GOT3 (cell line): ENCODE results near the gene C16orf96.

Experiments used
- DNase-seq: peaks from one replicate; lab custom pipeline; 2025; ENCODE audit warnings: mixed read lengths; lab: John Stamatoyannopoulos, UW

C16orf96 gene

DNA sequence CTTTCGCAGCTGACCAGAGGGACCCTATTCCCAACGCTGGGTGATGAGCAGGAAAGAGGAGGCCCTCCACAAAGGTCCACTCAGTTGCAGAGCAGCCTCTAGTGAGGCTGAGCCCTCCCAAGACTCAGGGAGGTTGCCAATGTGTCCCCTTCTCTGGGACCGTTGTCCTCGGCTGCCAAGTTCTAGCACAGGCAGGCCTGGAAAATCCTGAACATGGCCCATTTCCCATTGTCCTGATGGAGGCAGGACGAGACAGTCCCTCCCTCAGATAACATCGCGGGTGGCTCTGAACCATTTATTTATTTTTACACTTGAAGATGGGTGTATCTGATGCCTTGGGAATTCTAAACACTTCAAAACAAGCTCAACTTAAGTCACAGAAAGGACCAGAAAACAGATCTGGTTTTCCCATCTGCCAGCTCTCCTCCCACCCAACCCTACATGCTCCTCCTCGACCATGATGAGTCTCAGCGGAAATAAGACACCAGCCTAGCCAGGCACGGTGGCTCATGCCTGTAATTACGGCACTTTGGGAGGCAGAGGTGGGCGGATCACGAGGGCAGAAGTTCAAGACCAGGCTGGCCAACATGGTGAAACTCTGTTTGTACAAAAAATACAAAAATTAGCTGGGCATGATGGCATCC lies 30.4 kb upstream of the C16orf96 start:
- no peak for DNase-seq

DNA sequence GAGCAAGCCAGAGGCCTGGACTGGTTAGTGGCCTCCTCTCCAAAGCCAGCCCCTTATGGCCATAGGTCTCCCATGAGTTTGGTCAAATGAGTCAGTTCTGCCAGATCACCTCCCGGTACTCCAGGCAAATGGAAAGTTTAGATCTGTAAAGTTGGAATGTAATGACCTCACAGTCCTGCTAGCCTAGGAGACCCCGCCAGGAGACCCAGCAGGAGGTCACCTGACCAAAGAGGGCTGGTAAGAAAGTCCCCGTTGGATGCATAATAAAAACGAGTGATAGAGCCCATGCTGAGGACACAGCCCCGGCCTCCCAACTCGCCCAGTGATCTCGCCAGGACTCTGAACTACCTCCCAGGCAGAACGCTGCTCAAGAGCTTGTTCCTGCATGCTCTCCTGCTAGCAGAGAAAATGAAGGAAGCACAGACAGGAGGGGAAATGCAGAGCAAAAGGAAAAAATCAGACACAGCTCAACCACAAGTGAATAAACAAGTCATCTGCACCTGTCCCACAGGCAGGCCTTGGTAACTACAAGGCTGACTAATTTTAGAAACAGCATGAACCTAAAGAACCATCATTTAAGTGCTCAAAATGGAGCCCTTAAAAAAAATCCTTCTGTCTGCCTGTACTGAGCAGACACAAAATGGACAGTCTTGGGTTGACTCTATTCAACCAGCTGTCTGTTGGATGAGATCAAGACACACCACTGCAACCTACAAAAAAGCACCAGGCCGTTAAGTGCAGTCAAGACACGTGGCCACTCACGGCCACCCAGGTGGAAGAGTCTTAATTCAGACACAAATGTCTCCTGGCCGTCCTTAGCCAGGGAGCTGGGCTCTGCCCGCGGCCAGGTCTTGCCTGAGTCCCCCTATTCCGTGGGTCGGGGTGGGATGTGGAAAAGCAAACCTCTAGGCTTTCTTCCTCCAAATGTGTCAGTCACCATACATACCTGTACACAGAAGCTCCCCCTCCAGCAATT lies 26.8 kb upstream of the C16orf96 start:
- no peak for DNase-seq

DNA sequence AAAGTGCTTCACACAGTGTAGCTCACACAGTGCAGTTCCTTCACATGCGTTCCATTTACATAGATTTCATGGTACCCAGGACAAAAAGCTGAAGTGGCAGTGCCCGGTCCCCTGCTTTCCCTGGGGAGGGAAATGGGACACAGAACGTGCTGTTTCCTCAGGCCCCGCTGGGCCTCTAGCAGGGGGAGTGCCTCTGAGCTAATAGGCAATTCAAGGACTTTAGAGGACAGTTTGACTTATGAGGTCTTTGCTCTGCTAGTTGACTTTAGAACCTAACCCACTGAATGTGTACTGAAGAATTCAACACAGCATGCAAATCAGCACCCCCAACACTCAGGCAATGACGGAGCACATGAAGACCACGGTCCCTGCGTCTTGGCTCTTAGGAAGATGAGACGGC lies 24.3 kb upstream of the C16orf96 start:
- no peak for DNase-seq

DNA sequence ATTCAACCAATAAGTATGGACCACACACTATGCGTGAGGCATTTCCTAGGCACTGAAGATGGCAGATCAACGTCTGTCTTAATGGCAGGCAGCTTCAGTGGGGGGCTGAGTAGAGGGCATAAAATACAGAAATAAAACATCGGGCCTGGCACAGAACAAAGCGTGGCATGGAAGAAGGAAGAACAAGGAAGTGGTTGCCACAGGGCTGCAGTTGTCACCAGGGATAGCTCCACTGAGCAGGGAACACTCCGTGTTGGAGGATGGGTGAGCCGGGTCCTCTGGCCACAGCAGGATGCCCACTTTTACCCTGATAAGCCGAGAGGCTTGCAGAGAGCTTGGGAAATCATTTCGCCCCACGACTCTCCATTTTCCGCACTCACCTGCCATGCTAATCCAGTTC lies 23.9 kb upstream of the C16orf96 start:
- no peak for DNase-seq

DNA sequence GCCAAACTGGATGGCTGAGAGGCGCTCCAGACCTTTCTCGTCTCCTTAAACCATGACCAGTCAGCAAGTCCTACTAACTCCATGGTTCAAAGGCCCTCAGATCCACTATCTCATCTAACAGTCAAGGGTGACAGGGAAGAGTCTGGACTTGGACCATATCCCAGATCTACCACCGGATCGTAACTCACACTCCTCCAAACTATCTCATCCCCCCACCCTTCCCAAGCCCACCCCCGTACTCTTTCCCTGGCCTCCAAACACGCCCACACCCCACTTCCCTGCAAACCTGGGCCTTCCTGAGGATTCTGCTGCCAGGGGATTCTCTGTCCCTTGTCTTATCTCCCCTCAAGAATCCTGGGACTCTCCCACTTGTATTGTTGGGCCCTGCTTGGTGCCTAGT lies 22.6 kb upstream of the C16orf96 start:
- no peak for DNase-seq

DNA sequence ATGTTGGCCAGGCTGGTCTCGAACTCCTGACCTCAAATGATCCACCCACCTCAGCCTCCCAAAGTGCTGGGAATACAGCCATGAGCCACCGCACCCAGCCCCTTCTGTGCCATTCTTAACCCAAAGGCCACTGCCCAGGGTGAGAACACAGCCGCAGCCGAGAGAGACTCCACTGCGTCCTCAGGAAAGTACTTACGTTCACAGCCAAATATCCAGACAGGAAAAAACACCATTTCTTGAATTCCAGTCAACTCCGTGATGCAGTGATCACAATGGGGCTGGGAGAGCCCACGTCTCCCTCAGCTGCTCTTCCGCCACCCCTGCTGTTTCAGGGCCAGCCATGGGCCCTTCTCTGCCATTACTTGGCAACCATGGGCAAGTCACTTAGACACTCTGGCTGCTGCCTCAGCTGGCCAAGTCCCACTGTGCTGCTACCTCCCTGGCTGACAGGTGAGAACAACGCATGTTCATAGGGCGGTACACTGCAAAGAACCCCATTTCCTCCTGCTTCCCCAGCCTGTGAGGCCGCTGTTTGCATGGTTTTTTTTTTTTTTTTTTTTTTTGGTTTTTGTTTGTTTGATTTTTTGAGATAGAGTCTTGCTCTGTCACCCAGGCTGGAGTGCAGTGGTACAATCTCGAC lies 21.9 kb upstream of the C16orf96 start:
- DNase-seq = no peak

DNA sequence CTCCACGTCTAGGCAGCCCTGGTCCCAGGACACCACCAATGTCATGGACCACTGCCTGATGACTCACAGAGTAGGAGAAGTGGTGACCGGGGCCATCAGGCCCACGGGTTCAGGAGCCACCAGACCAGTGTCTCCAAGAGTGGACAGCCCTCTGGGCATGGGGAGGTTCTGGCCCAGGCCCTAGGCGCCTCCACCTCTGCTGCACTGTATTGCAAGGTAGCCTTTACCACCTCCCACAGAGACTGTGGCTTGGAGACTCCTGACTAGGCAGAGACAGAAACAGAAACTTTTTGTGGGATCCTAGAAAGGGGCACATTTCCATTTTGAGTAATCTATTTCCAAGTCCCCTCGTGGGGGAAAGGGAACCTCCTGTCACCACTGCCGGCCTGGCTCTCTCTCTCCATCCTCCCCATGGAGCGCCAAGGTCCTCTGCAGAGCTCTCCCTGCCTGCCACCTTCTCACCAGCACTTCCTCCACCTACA lies 20.5 kb upstream of the C16orf96 start:
- DNase-seq = no peak

DNA sequence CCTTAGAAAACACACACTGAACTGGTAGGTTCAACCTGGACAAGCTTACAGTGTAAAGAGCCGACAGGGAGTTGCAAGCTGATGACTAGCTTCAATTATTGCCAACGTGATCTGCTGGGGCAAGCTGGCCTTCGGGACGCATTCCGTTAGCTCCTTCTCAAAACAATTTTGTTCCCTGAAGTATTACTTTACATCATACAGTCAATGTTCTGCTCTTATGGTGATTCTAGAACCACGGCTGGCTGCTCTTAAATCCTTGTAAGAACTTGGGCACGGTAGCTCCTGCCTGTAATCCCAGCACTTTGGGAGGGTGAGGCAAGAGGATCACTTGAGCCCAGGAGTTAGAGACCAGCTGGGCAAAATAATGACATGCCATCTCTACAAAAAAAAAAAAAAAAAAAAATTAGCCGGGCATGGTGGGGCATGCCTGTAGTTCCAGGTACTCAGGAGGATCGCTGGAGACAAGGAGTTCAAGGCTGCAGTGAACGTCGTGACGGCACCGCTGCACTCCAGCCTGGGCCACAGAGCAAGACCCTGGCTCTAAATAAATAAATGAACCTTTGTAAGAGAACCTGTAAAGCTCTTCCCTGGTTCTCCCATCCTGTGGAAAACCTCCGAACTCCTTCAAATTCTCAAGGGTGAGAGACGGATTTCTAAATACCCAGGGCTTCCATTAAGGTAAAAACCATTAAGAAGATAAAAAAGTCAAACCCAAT lies 19.6 kb upstream of the C16orf96 start:
- no peak for DNase-seq

DNA sequence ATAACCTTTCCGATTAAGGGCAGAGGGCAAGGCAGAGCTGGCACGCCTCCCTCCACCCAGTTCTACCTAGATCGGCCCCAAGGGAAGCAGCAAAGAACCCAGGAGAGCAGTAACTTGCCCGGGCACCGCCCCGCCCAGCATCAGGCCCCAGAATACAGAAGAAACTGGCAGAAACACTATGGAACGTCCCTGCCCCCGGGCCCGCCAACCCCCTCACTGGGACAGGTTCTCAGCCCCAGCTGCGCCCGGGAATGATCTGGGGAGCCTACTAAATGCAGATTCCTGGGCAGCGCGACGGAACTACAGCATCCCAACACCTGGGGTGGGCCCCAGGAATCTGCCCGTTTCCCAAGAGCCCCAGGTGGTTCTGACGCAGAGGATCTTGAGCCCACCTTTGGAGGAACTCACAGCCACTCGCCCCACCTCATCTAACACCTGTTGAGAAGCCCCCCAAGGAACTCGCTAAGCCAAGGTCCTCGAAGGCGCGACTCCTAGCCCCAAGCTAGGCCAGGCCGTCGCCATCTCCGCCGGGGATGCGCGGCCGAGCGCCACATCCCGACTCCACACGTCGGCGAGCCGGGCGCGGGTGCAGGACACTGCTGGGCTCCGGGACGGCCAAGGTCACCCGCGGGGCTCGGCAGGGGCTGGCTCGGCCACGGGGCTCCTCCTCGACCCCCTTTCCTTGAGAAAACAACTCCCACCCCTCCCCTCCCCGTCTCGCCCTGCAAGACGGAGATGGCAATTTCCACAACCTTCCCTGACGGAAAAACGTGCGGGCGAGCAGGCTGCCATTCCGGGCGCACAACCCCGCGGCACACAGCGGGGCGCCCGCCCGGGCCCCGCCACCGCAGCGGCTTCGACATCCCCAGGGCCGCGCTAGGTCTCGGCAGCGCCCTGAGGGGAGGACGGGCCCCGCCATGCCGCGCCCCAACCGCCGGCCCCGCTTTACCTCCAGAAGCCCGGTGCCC lies 18.5 kb upstream of the C16orf96 start:
- no peak for DNase-seq

DNA sequence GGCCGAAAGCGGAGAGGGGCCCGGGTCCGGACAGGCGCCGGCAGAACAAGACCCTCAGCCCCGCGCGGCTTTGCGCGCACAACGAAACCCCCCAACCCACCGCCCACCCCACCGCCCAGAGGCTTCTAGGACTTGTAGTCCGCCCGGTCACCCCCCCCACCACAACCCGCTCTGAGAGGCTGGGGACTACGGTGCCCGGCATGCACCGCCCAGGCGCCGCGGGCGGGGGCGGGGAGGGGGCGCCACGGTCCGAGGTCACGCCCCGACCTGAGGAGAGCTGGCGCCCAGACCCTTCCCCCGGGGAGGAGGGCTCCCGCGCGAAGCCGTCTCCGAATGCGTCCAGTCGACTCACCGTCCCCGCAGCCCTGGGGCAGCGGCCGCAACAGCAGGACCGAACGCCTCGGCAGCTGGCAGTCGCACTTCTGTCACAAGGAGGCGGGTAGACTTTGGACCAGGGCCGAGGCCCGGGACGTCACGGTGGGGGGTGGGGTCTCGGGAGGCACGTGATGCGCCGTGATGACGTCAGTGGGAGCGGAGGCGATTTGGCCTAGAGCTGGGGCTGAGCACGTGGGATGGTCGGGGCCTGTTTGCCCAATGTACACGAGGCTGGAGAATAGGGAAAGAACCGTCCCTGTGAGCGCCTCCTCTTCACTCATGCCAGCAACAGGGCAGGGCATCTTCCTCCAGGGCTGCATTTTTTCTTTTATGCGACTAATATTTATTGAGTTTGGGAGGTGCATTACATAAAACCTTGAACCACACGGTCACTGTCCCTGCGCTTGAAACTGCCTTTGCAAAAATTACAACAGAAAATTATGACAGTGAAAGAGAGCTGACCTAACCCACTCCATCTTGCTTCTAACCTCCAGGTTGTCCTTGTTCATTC lies 17.5 kb upstream of the C16orf96 start, which contains the start of gene CDIP1:
Gene CDIP1 (minus strand): TSS at position 424 of the 886 bp plus-strand sequence. CDS start 24,643 bp downstream, outside the sequence.
- DNase-seq = peak; percentile 58

DNA sequence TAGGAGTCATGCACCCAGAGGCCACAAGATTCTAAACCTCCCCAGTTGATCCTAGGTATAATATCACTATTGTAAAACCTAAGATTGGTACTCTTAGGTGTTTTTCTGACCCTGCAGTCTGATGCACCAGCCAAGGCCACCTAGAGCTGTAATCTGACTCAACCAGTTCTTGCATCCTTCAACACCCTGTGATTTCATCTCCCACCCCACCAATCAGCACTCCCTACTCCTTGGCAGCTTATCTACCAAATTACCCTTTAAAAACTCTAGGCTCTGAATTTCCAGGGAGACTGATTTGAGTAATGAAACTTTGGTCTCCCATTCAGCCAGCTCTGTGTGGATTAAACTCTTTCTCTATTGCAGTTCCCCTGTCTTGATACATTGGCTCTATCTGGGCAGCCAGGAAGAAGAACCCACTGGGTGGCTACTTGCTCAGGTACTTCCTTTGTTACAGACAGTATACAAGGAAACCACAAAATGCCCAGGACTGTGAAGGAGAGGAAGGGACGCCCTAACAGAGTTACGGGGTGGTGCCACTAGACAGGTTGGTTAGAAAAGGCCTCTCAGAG lies 16.3 kb upstream of the C16orf96 start:
- DNase-seq = no peak

DNA sequence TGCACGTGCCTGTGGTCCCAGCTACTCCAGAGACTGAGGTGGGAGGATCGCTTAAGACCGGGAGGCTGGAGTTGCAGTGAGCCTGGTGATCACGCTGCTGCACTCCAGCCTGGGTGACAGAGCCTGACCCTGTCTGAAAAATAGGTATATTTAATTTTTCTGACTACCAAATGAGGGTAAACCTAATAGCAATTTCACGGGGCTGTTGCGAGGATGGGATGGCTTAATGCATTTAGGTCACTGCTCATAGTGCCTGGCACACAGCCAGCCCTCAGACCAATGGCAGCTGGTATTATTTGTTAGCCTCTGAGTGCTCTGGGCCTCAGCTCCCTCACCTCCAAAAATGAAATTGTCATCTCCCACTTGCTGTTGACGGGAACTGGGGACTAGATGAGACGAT lies 11.7 kb upstream of the C16orf96 start:
- no peak for DNase-seq

DNA sequence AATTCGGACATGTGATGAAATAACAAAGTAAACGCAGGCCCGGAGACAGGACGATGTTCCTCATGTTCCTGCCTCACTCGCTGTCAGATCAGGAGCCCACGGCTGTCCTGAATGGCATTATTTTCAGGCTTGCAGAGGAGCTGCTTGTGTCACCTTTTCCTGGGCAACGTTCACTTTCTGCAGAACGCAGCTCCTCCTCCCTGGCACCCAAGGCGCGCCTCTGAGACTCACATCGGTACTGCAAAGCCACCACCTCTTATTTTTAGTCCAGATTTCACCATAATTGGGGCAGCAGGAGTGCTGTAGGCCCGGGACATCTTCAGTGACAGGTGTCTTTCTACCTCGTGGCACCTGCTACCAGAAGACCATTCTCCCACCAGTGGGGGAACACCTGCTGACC lies 8.0 kb upstream of the C16orf96 start:
- no peak for DNase-seq

DNA sequence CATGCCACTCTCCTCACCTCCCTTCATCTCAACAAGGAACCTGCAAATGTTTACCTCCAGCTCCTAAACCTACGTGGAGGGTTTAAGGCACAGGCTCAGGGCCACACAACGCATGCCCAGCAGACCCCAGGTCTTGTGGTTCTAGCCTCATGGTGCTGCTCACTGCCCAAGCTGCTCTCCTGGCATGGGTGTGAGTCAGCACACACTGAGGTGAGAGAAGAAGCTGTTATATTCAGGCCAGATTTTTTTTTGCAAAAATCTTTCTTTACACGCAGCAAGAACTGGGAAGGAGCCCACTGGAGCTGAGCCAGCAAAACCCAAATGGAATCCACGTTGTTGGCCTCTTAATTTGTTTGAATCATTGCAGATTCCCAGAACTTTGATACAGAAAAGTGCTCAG lies 5.5 kb upstream of the C16orf96 start:
- DNase-seq = no peak

DNA sequence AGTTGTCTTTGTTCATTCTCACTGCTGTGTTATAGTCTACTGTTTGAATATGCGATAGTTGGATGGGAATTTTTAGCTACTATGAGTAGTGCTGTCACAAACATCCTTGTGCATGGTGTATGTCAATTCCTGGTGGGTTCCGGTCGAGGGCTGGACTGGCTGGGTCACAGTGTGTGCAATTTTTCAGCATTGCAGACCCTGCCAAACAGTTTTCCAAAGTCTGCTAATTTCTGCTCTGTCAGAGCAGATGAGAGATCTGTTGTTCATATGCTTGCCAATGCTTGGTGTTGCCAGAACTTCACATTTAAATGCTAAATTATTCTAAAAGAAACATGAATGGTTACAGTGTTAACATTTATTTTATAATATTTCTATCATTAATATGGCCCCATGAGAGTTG lies 3.6 kb upstream of the C16orf96 start:
- no peak for DNase-seq

DNA sequence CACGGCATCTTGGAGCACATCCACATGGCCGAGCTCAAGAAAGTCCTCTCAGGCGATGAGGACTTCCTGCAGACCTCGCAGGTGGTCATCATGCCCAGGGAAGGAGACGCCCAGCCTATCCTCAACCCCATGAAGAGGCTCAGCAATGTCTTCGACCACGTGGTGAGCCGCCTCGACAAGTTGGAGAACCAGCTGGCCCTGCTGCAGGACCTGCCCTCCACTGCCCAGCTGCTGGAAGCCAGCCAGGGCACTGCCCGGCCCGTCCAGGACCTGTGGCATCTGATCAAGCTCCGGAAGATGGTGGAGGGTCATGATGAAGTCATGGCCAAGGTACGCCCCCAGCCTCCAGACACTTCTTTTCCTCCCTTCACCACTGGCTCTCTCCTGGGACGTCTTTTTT lies 440 bp downstream of the C16orf96 start:
- DNase-seq = no peak

DNA sequence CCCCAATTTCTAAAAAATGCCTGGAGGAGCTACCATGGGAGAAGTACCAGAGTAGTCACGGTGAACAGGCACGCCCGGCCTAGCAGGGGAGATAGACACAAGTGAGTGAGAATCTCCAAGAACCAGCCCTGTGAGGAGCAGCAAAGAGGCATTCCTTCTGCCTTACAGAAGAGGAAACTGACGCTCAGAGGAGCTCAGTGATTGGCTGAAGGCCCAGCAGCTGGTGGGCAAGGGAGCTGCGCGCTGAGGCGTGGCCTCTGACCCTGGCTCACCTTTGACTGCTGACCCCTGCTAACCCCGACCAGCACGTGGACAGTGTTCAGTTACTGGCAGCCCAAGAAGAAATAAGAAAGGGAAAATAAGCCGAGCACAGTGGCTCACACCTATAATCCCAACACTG lies 1.8 kb downstream of the C16orf96 start:
- DNase-seq = no peak

DNA sequence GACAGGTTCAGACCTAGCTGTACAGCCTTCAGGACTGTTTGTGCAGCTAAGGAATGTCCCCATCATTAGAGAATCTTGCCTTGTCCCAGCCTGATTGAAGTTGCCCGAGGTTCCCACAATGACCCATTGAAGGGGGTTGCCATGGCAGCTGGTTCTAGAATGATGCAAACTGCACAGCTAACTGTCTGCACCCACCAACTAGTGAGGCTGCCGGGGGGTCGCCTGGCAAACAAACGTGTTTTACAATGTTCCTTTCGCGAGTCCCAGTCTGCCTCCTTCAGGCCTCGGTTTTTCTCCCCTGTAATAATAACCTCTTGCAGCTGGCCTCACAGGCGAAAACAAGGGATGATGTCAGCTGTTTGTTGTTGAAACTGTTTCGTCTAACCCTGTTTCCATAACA lies 5.5 kb downstream of the C16orf96 start:
- no peak for DNase-seq

DNA sequence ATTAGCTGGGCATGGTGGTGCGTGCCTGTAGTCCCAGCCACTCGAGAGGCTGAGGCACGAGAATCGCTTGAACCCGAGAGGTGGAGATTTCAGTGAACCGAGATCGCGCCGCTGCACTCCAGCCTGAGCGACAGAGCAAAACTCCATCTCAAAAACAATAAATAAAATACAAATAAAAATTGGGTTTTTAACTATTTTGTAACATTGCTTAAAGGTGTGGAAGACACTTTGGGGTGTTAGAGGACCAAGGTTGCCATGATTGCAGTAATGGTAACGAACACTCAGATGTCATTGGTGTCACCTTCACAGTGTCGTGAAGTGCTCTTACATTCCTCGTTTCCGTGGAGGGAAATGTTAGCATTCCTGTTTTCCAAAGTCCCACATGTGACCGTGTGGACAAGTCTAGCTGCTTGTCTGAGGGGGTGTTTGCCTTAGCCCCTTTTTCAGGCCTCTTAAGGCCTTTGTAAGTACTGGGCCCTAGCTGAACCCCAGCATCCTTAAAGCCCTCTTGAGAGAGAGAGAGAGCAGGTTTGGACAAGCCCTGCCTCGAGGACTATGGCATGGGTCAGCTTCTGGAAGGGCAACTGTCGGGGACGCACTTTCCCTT lies 8.6 kb downstream of the C16orf96 start:
- DNase-seq = no peak
